Endothelial cell of umbilical vein (primary cell): Measurements from ENCODE around the gene NAGPA. TPM values are rescaled to one million over a fixed set of nuclear protein-coding genes. Genes with fewer than 3 reads are reported as not detected.

Source experiments
- BruUV-seq: library from RNA; stranded (reverse); fragments of 400-500 nt; replicated peaks from 2 replicates; lab custom pipeline; 2021; lab: Mats Ljungman, UMichigan
- CTCF ChIA-PET: fragments of 300-600, 350-600 bp; sonication (Branson Sonifier 250); formaldehyde crosslinking; loops from one replicate; lab custom pipeline; 2021; ENCODE audit warnings: antibody characterized with exemption, inconsistent platforms; lab: Charles Lee
- POLR2A ChIA-PET: fragments of 300-600, 350-600 bp; sonication (Branson Sonifier 250); formaldehyde crosslinking; loops from one replicate; lab custom pipeline; 2021; ENCODE audit warnings: antibody characterized with exemption, inconsistent platforms; lab: Charles Lee
- DNase-seq: peaks from one replicate; pipeline ENCODE4 v3.0.0-alpha.2; 2011; ENCODE audit warnings: low read depth, low spot score
- FAIRE-seq: peaks from 2 replicates; lab custom pipeline; 2011; peaks lifted over from hg19 to GRCh38; lab: Jason Lieb, UNC
- H2AFZ ChIP-seq: 2 replicates; pipeline ENCODE4 v1.6.0; 2012; ENCODE audit warnings: low read depth, low read length, control low read depth, inconsistent platforms
- H3K27ac ChIP-seq: 2 replicates; pipeline ENCODE4 v1.5.1; 2011; ENCODE audit warnings: low read depth, mild to moderate bottlenecking, control low read depth, low read length, moderate library complexity; ENCODE audit not compliant: insufficient read depth
- H3K27me3 ChIP-seq, 2 experiments: 2 replicates each; pipeline versions ENCODE4 v1.6.0 to v1.6.1; 2011; ENCODE audit warnings: low read length in 2 of 2, mixed read lengths in 1 of 2; ENCODE audit not compliant: control insufficient read depth in 2 of 2, insufficient read depth in 2 of 2
- H3K36me3 ChIP-seq, 2 experiments: 2 replicates in 1 of 2; 3 replicates in 1 of 2; pipeline ENCODE4 v1.5.1; 2011; ENCODE audit warnings: low read length in 2 of 2, mild to moderate bottlenecking in 1 of 2, moderate library complexity in 1 of 2; ENCODE audit not compliant: control insufficient read depth in 2 of 2, insufficient read depth in 2 of 2; ENCODE audit errors: extremely low read depth in 1 of 2
- H3K4me1 ChIP-seq: 3 replicates; pipeline ENCODE4 v1.5.1; 2011; ENCODE audit warnings: mild to moderate bottlenecking, low read length; ENCODE audit not compliant: control insufficient read depth, insufficient read depth; ENCODE audit errors: extremely low read depth
- H3K4me2 ChIP-seq: 2 replicates; pipeline ENCODE4 v1.6.1; 2011; ENCODE audit warnings: low read length, control low read depth, mixed read lengths; ENCODE audit not compliant: insufficient read depth
- H3K4me3 ChIP-seq, 3 experiments: fragments of 200-600 bp in 1 of 3; sonication (generic), shearing (Covaris generic) in 1 of 3; replicated peaks in 1 of 3; 2 replicates each; pipeline ENCODE4 v1.5.1; 2011 to 2016; ENCODE audit warnings: control low read depth in 3 of 3, low read length in 3 of 3, mild to moderate bottlenecking in 2 of 3, inconsistent platforms in 1 of 3, low read depth in 1 of 3, moderate library complexity in 1 of 3; ENCODE audit not compliant: insufficient read depth in 1 of 3
- H3K79me2 ChIP-seq: 2 replicates; pipeline ENCODE4 v1.6.0; 2012; ENCODE audit warnings: low read length, inconsistent platforms; ENCODE audit not compliant: control insufficient read depth, insufficient read depth
- H3K9ac ChIP-seq: replicated peaks from 2 replicates; pipeline ENCODE3; 2011; ENCODE audit warnings: low read length, control low read depth; ENCODE audit not compliant: insufficient read depth; ENCODE audit errors: extremely low read depth
- H3K9me1 ChIP-seq: replicated peaks from 3 replicates; pipeline ENCODE4 v1.6.0; 2011; ENCODE audit warnings: mild to moderate bottlenecking, low read length; ENCODE audit not compliant: control insufficient read depth, insufficient read depth; ENCODE audit errors: extremely low read depth
- H3K9me3 ChIP-seq: replicated peaks from 2 replicates; pipeline ENCODE4 v1.5.1; 2012; ENCODE audit warnings: low read length, inconsistent platforms; ENCODE audit not compliant: control insufficient read depth, insufficient read depth
- H4K20me1 ChIP-seq: replicated peaks from 2 replicates; pipeline ENCODE3; 2011; ENCODE audit warnings: mild to moderate bottlenecking, low read length; ENCODE audit not compliant: control insufficient read depth, insufficient read depth; ENCODE audit errors: extremely low read depth
- CTCF ChIP-seq, 2 donors: IDR thresholded peaks; 1 replicate in 1 of 2; 2 replicates in 1 of 2; pipeline ENCODE4 v1.5.1; 2011; ENCODE audit warnings: low read length in 2 of 2, mild to moderate bottlenecking in 2 of 2, moderate library complexity in 2 of 2, control low read depth in 1 of 2, inconsistent platforms in 1 of 2, low read depth in 1 of 2; ENCODE audit not compliant: insufficient read depth in 1 of 2; ENCODE audit errors: extremely low read depth in 1 of 2
- EZH2 ChIP-seq: IDR thresholded peaks from 2 replicates; pipeline ENCODE4 v1.6.1; 2012; ENCODE audit warnings: borderline replicate concordance, low read depth, mild to moderate bottlenecking, moderate library complexity, low read length, inconsistent platforms; ENCODE audit not compliant: severe bottlenecking
- FOS ChIP-seq: IDR thresholded peaks from 2 replicates; pipeline ENCODE4 v1.6.1; 2011; ENCODE audit warnings: mild to moderate bottlenecking, low read length, moderate library complexity, borderline replicate concordance; ENCODE audit not compliant: insufficient read depth
- GATA2 ChIP-seq: IDR thresholded peaks from 2 replicates; pipeline ENCODE4 v1.7.0; 2011; ENCODE audit warnings: low read depth, mild to moderate bottlenecking, moderate library complexity, mixed read lengths, low read length; ENCODE audit not compliant: insufficient read length, insufficient read depth
- JUN ChIP-seq: IDR thresholded peaks from 2 replicates; pipeline ENCODE4 v1.6.1; 2011; ENCODE audit warnings: borderline replicate concordance, low read depth; ENCODE audit not compliant: insufficient read length, insufficient read depth
- MAX ChIP-seq: IDR thresholded peaks from 2 replicates; pipeline ENCODE4 v1.6.1; 2011; ENCODE audit not compliant: insufficient read depth, insufficient read length
- MYC ChIP-seq: IDR thresholded peaks from one replicate; pipeline ENCODE4 v1.6.1; 2011; ENCODE audit warnings: mild to moderate bottlenecking, low read depth, low read length
- POLR2A ChIP-seq: IDR thresholded peaks from 2 replicates; pipeline ENCODE4 v1.6.1; 2012; ENCODE audit warnings: low read depth, mild to moderate bottlenecking, control low read depth, low read length
- POLR2AphosphoS5 ChIP-seq: IDR thresholded peaks from 2 replicates; pipeline ENCODE4 v1.6.1; 2012; ENCODE audit warnings: low read depth, mild to moderate bottlenecking, control low read depth, low read length, moderate library complexity; ENCODE audit not compliant: insufficient read depth
- dilution Hi-C: fragments of 300-500 bp; cut with MboI; formaldehyde crosslinking; loops from one replicate; pipeline ENCODE4 v1.15.0; 2019; ENCODE audit warnings: low sequenced_read_pairs; ENCODE audit not compliant: extremely low pct_ligation_motif_present
- intact Hi-C: fragments of 100-400 bp; cut with micrococcal nuclease; formaldehyde crosslinking; loops from one replicate; pipeline ENCODE4 v1.10.0; 2022
- polyA plus RNA-seq, 4 experiments: library from polyadenylated mRNA; depleted of rRNA in 3 of 4; stranded (reverse) in 3 of 4; unstranded in 1 of 4; fragments of >200 nt; gene quantifications; 2 replicates each; pipeline versions ENCODE4 v1.2.1 to v1.2.3, GENCODE V29; 2011 to 2012; ENCODE audit warnings: missing spikeins in 1 of 4
- total RNA-seq: library from RNA; stranded (reverse); gene quantifications from 2 replicates; pipeline ENCODE4 v1.2.3, GENCODE V29; 2021

NAGPA gene
- total and polyA plus RNA-seq, 2 donors (not counting 3 experiments of a cell fraction or from before 2014, with no cell fraction given): 29.6 to 29.9 TPM

GRCh38 chr16:4987580-4988374 lies 46.0 kb downstream of the NAGPA start:
- no peak overlapping the region for H3K9ac ChIP-seq
- no peaks in the 10 kb centered on the region for H3K9me1 ChIP-seq
- H4K20me1 ChIP-seq: no peaks in the 10 kb centered on the region
- dilution Hi-C loops (no loop called here), intact Hi-C loops (no loop called here)
- H3K4me1 ChIP-seq: no peaks in the 10 kb centered on the region
- CTCF ChIA-PET: no interaction called here
- H3K27me3 ChIP-seq: peaks cover 11 to 16% of the 10 kb centered on the region in 2 experiments
- no peak overlapping the region for H2AFZ ChIP-seq
- no peak overlapping the region for H3K4me3 ChIP-seq
- no peaks in the 10 kb centered on the region for H3K79me2 ChIP-seq
- no peak for FAIRE-seq
- POLR2A ChIA-PET: no interaction called here
- H3K9me3 ChIP-seq: no peaks in the 10 kb centered on the region
- no TSS peak for BruUV-seq
- no peaks in the 10 kb centered on the region for H3K36me3 ChIP-seq
- no peak for DNase-seq
- H3K27ac ChIP-seq: no peak overlapping the region
- TF ChIP-seq MAX (peak; percentile 27), MYC (no peak)
- H3K4me2 ChIP-seq: no peak overlapping the region

GRCh38 chr16:4987250-4987579 lies 46.5 kb downstream of the NAGPA start:
- FAIRE-seq: no peak
- no peak overlapping the region for H3K27ac ChIP-seq

More at GRCh38 chr16:4987250-4987579, 46.5 kb downstream of the NAGPA start:
- Histone ChIP-seq H3K9ac (no peak overlapping the region), H3K79me2 (no peaks in the 10 kb centered on the region), H3K4me1 (no peaks in the 10 kb centered on the region), H3K9me3 (no peaks in the 10 kb centered on the region), H3K4me2 (no peak overlapping the region), H3K9me1 (no peaks in the 10 kb centered on the region), H3K4me3 (no peak overlapping the region), H3K27me3 (peaks cover 11 to 16% of the 10 kb centered on the region in 2 experiments), H2AFZ (no peak overlapping the region), H4K20me1 (no peaks in the 10 kb centered on the region), H3K36me3 (no peaks in the 10 kb centered on the region)
- ChIA-PET POLR2A (no interaction called here), CTCF (no interaction called here)
- TF ChIP-seq EZH2 (no peak), POLR2AphosphoS5 (no peak), JUN (no peak), CTCF (IDR thresholded peaks at IDR 0.05; ENCODE audit: extremely low read depth in 1 of 2, insufficient read depth in 1 of 2, low read depth in 1 of 2, low read length in 2 of 2) (no peak), FOS (no peak), POLR2A (no peak), GATA2 (no peak), MAX (no peak)
- dilution Hi-C loops: no loop called here
- no TSS peak for BruUV-seq
- no peak for DNase-seq
- intact Hi-C loops: no loop called here
